NCI-H2171 (cell line): ENCODE results near the gene PTPA.
A peak's percentile ranks its signal among the peaks of the same experiment; 100 is the strongest.

ENCODE experiments used
- DNase-seq: peaks from one replicate; lab custom pipeline; 2025; lab: John Stamatoyannopoulos, UW

The PTPA gene

DNA sequence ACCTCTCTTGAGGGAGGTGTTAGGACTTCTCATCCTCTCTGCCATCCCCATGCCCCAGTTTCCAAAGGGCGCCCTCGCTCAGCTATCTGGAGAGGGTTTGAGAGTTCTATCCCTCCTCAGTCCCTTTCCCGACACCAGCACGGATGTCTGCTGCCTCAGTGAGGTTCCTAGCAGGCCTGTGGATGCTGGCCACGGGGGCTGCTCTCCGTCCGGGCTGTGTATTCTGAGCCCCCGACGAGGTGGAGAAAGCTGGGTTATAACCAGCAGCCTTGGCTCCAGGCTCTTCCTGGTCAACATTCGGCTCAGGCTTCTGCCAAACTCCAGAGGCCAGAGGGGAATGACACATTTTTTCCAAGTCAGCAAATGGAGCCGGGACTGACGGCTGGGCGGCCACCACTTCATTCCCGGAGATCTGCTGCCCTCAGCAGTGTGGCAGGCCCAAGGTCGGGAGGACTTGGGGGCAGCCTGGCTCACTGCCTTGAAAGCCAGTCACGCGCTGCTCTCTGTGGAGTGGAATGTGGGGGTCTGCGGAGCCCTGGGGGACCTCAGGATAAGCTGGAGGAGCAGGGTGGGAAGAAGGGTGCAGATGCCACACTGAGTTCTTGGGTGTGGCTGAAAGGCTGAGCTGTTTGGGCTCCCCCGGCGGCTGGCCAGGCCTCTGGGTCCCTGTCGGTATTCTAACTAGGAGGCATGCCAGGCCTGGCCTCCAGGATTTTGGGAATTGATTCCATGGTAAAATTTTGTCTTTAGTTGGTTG, 27.4 kb downstream of the PTPA start:
- DNase-seq, result no peak

DNA sequence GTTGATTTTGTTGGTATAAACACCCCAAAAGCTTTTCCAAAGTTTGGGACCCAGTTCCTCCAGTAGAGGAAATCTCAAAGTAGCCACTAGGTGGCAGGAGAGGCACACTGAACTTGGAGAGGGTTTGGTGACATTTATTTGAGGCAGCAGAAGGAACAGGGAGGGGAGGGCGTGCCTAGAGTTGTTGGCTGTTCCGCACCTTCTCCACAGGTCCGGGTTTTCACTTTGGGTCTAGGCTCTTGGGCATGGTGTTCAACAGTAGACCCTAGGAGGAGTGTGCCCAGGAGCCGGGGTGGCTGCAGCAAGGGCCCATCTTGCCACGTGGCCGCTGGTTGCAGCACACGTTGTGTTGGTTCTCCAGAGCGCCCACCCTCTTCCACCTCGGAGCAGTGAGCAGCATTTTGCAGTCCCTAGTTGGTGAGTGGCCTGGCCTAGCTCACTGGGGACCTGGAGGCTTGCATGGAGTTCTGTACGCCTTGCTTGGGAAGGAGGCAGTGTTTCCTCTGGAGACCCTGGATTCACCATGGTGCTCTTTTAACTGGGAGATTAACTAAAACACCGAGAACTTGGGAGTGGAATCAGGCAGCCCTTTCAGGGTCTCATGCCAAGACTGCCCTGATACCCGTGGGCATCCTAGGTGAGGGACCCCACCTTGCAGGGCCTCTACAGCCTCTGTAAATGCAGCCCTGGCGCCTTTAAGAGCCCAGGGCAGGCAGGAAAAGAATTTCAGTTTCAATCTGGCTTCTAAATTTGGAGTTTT, 28.2 kb downstream of the PTPA start:
- DNase-seq, result peak; percentile 85

DNA sequence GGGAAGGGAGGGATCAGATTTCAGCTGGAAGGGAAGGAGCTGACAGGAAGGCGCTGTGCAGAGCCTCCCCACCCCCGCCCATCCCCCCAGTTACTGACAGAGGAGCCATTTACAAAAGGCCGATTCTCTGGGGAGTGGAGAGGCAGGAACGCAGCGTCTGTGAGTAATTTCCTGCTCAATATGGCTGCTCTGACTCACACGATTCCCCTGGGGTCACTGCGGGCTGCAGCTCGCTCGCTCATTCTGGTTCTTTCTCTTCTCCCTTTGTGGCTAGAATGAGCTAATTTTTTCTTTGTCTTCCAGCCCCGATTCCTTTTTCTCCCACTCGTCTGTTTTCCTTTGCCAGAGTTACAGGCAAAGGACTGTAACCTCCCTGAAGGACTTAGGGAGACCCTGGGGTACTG, 28.8 kb downstream of the PTPA start:
- peak; percentile 100 for DNase-seq

DNA sequence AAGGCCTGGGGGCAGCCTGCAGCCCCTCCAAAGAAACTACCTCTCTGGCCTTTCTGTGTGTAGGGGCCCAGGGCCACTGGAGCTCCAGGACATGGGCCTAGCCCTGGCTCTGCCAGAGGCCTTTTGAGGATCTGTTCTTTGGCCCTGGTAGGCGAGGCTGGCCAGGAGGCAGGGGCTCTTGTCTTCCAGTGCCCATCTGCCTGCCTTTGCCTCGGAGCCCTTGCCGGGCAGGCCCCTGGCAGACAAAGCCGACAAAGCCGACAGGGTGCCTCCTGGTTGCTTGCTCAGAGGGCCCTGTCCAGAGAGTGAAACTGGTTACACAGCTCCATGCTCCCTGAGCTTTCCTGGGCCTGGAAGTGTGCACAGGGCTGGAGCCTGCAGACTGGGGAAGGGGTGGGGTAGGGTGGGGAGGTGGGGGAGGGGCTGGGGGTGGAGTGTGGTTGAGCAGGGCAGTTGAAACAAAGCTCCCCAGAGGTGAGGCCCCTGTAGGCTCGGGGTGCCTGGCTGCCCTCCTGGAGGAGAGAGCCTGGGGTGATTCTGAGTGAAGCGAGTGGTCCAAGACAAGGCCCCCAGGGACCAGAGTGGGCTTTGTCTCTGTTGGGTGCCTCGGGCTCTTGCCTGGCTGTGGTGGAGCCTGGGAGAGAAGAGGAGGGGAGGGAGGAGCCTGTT, 29.3 kb downstream of the PTPA start:
- peak; percentile 68 for DNase-seq

DNA sequence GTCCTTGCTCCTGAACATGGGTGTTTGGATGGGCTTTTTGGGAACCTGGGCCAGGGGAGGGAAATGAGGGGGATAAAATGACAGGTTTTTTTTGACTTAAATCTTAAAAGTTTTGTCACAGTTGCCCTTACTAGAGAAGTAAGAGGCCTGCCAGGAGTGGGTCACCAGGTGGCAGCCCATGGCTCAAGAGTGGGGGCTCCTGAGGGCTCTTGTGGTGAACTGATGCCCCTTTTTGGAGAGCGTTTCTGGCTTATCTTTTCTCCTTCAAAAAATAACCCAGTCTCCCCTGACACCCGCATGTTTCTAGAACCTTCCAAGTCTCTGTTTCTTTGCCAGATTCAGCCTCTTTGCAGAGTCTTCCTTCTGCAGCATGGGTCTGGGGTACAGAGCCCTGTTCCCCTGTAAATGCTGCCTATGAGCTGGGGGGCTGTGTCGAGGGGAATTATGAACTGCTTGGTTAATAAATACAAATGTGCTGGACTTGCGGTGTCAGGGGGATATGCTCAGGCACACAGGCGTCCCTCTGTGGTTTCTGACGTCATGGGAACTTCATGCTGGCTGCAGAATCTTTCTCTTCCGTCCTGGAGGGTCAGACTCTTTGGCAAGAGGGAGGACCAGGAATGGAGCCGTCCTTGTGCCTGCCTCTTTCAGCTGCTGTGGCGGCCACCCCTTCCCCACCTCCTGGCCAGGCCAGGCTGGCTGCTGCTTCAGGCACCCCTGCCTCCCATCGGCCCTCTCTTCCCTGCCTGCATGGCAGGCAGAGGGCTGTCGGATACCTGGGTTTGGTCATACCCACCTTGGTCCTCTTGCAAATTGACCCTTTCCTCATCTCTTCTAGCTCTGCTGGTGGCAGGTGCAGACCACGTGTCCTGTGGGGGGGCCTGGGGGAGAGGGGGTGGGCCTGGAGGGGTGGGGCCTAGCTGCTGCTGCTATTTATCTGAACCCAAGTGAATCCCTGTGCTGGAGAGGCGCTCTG, 30.1 kb downstream of the PTPA start:
- DNase-seq, result no peak

DNA sequence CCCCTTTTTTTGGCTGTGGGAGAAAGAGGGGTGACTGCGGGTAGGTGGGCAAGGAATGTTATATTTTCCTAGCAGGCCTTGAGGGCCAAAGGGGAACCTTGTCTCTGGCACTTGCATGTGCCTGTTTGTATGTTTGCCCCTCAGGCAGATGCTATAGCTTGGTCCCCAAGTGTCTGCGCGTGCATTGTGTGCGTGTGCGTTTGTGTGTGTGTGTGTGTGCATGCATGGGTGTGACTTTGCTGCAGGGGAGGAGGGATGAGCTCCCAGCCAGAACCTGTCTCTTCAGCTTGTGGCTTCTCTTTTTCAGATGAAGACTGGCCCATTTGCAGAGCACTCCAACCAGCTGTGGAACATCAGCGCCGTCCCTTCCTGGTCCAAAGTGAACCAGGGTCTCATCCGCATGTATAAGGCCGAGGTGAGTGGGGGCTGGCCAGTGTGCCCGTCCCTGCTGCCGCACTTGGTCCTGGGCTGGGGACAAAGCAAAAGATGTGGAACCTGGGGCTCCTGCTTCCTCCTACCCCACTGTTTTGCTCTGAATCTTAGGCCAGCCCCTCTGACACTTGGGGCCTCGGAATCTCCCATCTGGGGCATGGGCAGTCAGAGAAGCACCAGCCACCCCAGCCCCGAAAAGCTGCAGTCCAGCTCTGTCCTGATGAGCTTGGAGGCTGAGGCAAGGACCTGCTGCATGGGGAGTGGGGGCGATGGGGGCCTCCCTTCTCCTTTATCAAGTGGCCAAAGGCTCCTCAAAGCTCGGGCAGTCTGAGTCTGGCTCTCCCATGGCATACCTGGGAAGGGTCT, 31.1 kb downstream of the PTPA start:
- no peak for DNase-seq

DNA sequence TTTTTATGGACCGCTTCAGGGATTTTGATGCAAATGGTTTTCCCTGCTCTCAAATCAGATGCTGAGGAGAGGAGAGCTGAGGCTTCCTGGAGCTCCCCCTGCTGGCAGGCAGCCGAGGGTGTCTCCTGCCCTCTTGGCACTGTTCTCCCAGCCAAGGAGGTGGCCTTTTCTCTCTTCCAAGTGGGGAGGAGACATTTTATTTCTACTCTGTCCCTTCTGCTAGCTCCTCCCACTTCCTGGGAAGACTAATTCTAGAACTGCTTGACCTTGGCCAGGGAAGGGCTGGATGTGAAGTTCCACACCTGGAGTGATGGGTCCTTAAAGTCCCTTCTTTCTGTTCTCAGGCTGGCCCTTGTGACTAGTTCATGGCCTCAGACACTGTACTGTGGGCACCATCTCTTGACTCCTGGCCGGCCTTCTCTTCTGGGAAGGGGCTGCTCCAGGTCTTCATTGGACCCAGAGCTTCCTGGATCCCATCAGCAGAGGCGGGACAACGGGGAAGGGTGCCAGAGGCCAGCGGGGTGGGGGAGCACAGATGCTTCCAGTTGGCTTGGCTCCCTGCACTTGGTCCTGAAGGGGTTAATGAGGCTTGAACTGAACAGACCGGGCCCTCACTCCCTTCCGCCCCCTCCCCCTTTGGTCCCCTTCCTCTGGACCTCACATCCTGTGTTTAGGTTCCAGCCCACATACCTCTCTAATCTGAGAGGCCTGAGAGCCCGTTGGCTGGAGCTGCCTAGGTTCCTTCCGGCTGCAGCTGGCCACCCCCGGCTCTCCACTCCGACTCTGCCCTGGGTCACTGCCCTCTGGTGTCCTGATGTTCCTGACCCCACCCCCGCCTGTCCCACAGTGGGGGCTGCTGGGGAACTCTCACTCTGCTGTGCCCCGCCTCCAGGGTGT, 32.1 kb downstream of the PTPA start:
- DNase-seq, result peak; percentile 66

DNA sequence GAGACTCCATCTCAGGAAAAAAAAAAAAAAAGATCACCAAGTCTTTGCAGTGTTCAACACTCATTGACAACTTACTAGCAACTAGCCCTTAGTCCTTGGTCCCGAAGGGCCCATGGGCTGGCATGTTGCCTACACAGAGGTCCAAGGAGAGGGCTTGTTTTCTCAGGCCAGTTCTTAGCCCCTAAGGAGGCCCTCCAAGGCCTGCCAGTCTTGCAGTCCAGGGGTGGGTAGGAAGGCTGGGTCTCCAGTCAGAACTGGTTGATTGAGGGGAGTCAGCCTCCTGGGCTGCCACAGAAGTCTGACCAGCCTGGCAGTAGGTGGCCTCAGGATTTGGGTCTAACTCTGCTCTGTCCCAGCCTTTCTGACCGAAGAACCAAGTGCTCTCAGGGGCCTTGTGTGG, 34.1 kb downstream of the PTPA start:
- no peak for DNase-seq

DNA sequence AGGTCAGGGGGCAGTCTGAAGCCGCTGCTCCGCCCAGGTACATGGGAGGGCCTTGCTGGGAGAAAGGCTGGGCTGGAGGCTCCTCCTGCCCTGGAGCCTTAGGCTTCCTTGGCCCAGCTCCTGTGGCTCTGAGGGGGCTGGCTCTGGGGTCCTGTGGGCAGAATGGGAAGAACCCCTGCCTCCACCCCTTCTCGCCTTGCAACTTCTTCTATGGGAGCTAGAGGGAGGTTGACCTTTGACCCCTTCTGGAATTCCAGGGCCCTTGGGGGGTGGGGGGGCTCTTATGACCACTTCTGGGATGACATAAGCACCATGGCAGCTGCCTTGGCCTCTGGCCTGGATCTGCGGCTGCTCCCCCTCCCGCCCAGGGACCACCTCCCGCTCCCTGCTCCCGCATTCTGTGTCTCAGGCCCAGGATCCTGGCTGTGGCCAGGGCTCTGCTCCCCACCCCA, 34.7 kb downstream of the PTPA start:
- no peak for DNase-seq

DNA sequence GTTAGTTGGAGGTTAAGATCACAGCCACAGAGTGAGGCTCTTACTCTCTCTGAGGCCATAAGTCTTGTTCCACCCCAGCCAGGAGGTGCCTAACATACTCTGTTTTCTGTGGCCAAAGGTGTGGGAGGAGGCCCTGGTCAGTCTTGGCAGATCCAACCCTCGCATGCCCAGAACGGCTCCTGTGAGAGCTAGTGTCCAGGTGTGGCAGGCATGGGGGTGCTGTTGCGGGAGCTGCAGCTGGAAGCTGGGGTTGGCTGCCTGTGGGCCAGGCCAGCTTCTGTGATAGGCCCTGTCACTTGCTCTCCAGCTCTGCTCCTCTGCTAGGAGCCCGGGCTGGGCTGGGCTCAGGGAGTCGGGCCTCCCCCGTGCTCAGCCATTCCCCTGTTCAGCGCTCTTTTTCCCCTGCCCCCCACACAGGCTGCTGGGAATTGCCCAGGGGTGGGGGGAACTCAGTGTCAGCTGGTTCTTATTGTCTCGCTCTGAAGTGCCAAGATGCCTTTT, 35.3 kb downstream of the PTPA start:
- no peak for DNase-seq

DNA sequence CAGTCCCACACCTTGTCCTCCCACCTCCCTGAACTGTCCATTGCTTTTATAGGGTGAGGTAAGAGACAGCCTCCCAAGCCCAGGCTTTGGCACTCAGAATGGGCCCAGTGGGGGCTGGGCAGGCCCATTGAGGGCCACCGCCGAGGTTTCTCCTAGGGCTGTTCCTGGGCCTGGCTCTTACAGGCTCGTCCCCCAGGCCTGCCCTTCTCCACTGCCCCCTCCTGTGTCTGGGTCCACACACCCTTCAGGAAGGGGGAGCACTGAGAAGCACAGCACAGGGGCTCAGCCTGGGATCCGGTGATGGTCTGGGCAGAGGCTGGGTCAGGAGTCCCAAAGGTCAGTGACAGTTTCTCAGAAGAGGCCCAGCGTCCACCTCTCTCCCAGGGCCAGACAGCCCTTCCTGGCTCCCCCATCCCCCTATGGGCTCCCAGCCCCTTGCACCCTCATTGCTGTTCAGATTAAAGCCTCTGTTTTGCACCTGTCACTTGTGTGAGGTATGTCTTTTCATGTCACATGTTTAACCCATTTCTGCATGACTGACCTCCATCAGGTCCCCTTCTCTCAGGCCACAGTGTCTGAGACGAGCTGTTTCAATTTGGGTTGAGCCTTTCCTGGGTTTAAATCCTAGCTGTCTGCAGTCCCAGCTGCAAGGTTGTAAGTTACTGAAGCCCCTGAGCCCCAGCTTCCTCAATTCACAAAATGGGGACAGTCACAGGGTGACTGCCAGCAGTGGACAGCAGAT, 37.4 kb downstream of the PTPA start:
- DNase-seq, result no peak

DNA sequence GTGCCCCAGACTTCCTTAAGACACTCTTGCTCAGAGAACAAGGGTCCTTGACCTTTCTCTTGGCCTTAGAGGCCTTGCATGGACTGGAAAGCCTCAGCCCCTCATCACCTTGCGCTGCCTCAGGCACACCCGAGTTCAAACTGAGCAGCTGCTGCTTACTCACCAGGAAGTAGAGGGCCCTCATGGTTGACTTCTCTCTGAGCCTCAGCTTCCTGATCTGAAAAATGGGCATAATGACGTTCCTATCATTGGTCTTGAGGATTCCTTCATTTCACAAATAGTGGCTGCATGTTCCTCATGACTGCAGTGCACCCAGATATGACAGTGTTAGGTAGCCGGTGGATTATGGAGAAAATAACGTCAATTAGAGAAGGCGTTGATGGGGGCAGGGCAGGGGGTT, 38.2 kb downstream of the PTPA start:
- DNase-seq, result no peak

DNA sequence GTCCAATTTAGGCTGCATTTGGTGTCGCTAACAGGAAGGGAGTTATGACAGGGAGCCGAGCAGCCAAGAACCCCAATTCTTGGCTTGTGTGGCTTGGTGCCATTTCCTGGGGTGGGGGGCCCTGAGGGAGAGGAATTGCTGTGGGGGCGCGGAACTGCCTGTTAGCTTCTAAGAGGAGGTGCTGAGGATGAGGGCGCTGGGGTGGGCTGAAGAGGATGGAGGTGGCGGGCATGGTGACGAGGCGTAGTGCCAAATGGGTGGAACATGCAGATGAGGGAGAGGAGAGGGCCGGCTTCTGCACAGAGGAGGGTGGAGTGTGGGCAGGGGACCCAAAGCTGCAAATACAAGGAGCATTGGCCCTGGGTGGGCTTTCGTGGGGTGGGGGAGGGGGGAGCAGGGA, 38.9 kb downstream of the PTPA start:
- no peak for DNase-seq

DNA sequence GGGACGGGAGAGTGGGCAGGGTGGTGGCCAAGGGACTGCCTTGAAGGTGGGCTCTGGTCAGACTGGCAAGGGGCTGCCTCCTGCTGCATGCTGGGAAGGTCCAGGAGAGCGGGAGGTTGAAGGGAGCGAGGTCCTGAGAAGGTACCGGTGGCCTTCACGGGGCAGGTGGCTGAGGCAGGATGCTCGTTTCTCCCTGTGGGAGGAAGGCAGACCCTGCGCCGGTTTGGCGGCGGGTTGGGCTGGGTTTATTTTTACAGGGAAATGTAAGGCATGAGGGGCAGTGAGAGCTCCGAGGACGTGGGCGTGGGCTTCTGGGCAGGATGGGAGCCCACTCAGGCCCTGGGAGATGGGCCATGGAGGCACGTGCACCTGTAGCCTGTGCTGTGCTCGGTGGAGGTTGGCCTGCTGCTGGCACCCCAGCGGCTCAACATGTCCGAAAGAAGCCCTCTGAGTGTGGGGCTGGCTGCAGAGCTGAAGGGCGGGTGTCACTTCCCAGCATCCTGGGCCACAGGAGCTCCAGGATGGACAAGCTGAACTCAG, 39.5 kb downstream of the PTPA start:
- no peak for DNase-seq

DNA sequence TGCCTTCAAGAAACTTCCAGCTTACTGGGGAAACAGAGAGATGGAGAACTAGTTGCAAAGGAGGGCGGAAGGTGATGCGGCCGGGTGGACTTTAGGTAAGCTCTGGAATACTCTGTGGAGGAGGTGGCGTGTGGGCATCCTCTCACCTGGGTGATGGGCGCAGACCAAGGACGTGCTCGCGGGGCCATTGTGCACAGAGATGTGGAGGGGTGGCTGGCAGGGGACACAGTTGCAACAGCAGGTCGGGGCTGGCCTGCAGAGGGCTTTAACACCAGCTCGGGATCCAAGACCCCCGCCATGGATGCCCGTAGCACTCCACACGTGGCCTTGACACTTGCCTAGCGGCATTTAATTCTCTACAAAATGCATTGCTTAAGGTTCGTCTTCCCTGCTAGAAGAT, 40.3 kb downstream of the PTPA start:
- DNase-seq, result no peak

DNA sequence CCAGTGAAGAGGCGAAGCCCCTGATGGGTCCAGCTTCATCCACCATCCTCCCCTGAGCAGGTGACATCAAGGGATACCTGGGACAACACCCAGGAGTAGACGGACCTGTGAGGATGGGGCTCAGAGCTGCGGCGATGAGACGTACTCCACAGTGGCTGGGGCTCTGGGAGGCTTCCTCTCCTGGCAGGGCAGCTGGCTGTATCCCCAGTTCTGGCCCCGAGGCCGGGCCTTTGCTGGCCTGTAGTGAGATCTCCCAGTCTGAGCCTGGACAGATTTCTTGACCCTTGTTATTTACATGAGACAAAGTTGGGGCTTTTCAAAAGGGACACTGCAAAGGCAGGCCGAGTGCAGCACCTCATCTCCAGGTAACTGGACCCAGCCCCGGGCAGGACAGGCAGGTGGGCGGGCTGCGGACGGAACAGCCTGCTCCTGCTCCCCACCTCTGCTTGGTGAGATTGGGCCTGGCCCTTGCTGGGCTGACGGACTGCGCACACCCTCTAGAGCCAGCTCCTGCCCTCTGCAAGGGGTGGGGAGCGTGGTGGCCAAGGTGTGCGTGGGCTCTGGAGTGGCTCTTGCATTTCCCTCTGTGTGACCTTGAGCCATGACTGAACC, 43.8 kb downstream of the PTPA start:
- DNase-seq, result no peak

DNA sequence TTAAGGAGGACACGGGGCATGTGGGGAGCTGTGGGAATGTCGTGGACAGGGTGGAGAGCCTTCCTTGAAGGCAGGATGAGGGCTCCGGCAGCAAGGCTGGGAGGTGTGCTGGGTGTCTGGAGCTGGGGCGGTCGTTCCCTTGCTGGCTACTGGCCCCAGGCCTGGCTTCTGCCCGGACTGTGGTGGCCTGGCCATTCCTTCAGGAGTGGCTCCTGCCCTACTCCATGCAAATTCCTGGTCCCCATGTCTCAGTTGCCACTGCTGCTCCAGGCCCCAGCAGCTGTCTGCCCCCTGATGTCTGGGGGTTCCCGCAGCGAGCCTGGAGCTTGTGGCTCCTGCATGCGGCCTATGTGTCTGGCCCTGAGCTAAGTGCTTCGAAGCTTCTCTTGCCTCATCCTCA, 44.9 kb downstream of the PTPA start:
- DNase-seq, result no peak
